ENCODE results near the gene MUSTN1. TPM values are rescaled to one million over a fixed set of nuclear protein-coding genes. Genes with fewer than 3 reads are reported as not detected.

Gene MUSTN1
- total and polyA plus RNA-seq, 7 donors: 4.2 to 12.7 (median 8.2) TPM; not detected in 1

GRCh38 chr3:52829482-52829881 lies 5.3 kb downstream of the MUSTN1 start:
- Histone ChIP-seq H3K27ac (no peak overlapping the region), H3K4me1 (peaks cover 0 to 17% (median 11%) of the 10 kb centered on the region in 4 donors), H3K4me3 (no peak overlapping the region), H3K9me3 (no peaks in the 10 kb centered on the region), H3K27me3 (no peaks in the 10 kb centered on the region), H3K36me3 (no peaks in the 10 kb centered on the region)
- DNase-seq: no peak
- intact Hi-C loops (cut with DNase I): no loop called here
- WGBS, 2 donors: 88 to 89% methylated on average over 3 of the region's 3 CpGs
- TF ChIP-seq EP300 (IDR thresholded peaks at IDR 0.05): no peak
- TF ChIP-seq POLR2AphosphoS5 (IDR thresholded peaks at IDR 0.05): no peak
- no peak for TF ChIP-seq CTCF (IDR thresholded peaks at IDR 0.05)
- no peak for TF ChIP-seq POLR2A (IDR thresholded peaks at IDR 0.05)

- 59 to 79% methylated on average over 10 of the region's 10 CpGs for WGBS, 2 donors
- intact Hi-C loops (cut with DNase I): no loop called here
- Histone ChIP-seq H3K9me3 (no peaks in the 10 kb centered on the region), H3K36me3 (peaks cover 0 to 13% (median 7%) of the 10 kb centered on the region in 4 donors), H3K4me3 (no peak overlapping the region), H3K27ac (no peak overlapping the region), H3K27me3 (no peaks in the 10 kb centered on the region), H3K4me1 (peaks cover 0 to 13% (median 11%) of the 10 kb centered on the region in 4 donors)
- TF ChIP-seq EP300 (IDR thresholded peaks at IDR 0.05) (no peak), CTCF (IDR thresholded peaks at IDR 0.05) (no peak), POLR2A (IDR thresholded peaks at IDR 0.05) (no peak), POLR2AphosphoS5 (IDR thresholded peaks at IDR 0.05) (no peak)
- DNase-seq: no peak
These were observed 6.9 kb downstream of the MUSTN1 start for GRCh38 chr3:52827866-52828376.

- intact Hi-C loops (cut with DNase I): no loop called here
- no peak overlapping the region for H3K4me3 ChIP-seq
- H3K27ac ChIP-seq: no peak overlapping the region
- H3K4me1 ChIP-seq: peaks cover 0 to 13% (median 11%) of the 10 kb centered on the region in 4 donors
- peaks cover 0 to 13% (median 8%) of the 10 kb centered on the region in 4 donors for H3K36me3 ChIP-seq
- DNase-seq: no peak
- TF ChIP-seq POLR2AphosphoS5 (IDR thresholded peaks at IDR 0.05) (no peak), CTCF (IDR thresholded peaks at IDR 0.05) (no peak), POLR2A (IDR thresholded peaks at IDR 0.05) (no peak), EP300 (IDR thresholded peaks at IDR 0.05) (no peak)
- 77 to 82% methylated on average over 9 of the region's 9 CpGs for WGBS, 2 donors
- H3K27me3 ChIP-seq: no peaks in the 10 kb centered on the region
- no peaks in the 10 kb centered on the region for H3K9me3 ChIP-seq
These were observed 7.4 kb downstream of the MUSTN1 start for GRCh38 chr3:52827441-52827840.

GRCh38 chr3:52824037-52824436 lies 10.8 kb downstream of the MUSTN1 start:
- intact Hi-C loops (cut with DNase I): no loop called here
- DNase-seq: no peak
- 91 to 95% methylated on average over 10 of the region's 10 CpGs for WGBS, 2 donors
- no peaks in the 10 kb centered on the region for H3K4me1 ChIP-seq
- H3K36me3 ChIP-seq: peaks cover 0 to 13% (median 8%) of the 10 kb centered on the region in 4 donors
- no peak for TF ChIP-seq EP300 (IDR thresholded peaks at IDR 0.05)
- TF ChIP-seq POLR2A (IDR thresholded peaks at IDR 0.05): no peak
- TF ChIP-seq POLR2AphosphoS5 (IDR thresholded peaks at IDR 0.05): no peak
- TF ChIP-seq CTCF (IDR thresholded peaks at IDR 0.05): no peak
- no peaks in the 10 kb centered on the region for H3K27me3 ChIP-seq
- no peak overlapping the region for H3K4me3 ChIP-seq
- H3K27ac ChIP-seq: no peak overlapping the region
- no peaks in the 10 kb centered on the region for H3K9me3 ChIP-seq

GRCh38 chr3:52822363-52822762 lies 12.5 kb downstream of the MUSTN1 start:
- intact Hi-C loops (cut with DNase I): no loop called here
- Histone ChIP-seq H3K27ac (no peak overlapping the region), H3K36me3 (peaks cover 0 to 13% (median 8%) of the 10 kb centered on the region in 4 donors), H3K27me3 (no peaks in the 10 kb centered on the region), H3K9me3 (no peaks in the 10 kb centered on the region), H3K4me1 (no peaks in the 10 kb centered on the region), H3K4me3 (no peak overlapping the region)
- no peak for DNase-seq
- 68 to 86% methylated on average over 5 of the region's 5 CpGs for WGBS, 2 donors
- TF ChIP-seq CTCF (IDR thresholded peaks at IDR 0.05): no peak
- TF ChIP-seq POLR2AphosphoS5 (IDR thresholded peaks at IDR 0.05): no peak
- no peak for TF ChIP-seq POLR2A (IDR thresholded peaks at IDR 0.05)
- TF ChIP-seq EP300 (IDR thresholded peaks at IDR 0.05): no peak

Measured in sigmoid colon (tissue), 7 donors.